ENCODE results near the gene PTPN9.

Gene PTPN9

GRCh38 chr15:75606711-75607699 is 27.9 kb upstream of the PTPN9 start:
- H3K9me3 ChIP-seq (ENCODE audit: control extremely low read depth in 1 of 5, control insufficient read depth in 4 of 5, insufficient read depth in 2 of 5, low read depth in 1 of 5, low read length in 4 of 5) = no peaks in the 10 kb centered on the region
- H3K4me1 ChIP-seq (ENCODE audit: control extremely low read depth in 1 of 4, control insufficient read depth in 4 of 4, insufficient read depth in 4 of 4, low read length in 3 of 4) = peaks cover 15 to 33% (median 28%) of the 10 kb centered on the region in 4 experiments
- H3K4me3 ChIP-seq (ENCODE audit: control insufficient read depth in 1 of 7, extremely low read depth in 1 of 7, insufficient read depth in 4 of 7, low read depth in 2 of 7, low read length in 6 of 7) = peak overlapping the region in 3 of 7 experiments; percentile 6 to 42 (median 35)
- H3K27me3 ChIP-seq (replicated peaks in 2 of 5; ENCODE audit: control insufficient read depth in 4 of 5, insufficient read depth in 5 of 5, low read length in 4 of 5) = no peaks in the 10 kb centered on the region
- peak; percentile 52 to 87 (median 78) for DNase-seq
- 0% methylated on average over 1 of the region's 6 CpGs for WGBS (ENCODE audit: insufficient coverage)
- CTCF ChIA-PET = interaction anchor here (1.1 to 4.6 kb wide), 4 partner anchors 12 to 34 kb away, joined by 3 to 28 read pairs (median 11); partner anchors contain the start of gene IMP3
- H3K27ac ChIP-seq (ENCODE audit: insufficient read depth in 1 of 2, low read depth in 1 of 2, low read length in 2 of 2, poor library complexity in 1 of 2, severe bottlenecking in 2 of 2) = peak overlapping the region in 1 of 2 experiments; percentile 43
- H3K36me3 ChIP-seq (ENCODE audit: control insufficient read depth in 4 of 4, insufficient read depth in 4 of 4, low read length in 3 of 4) = peaks cover 9 to 47% (median 20%) of the 10 kb centered on the region in 4 experiments
- POLR2A ChIA-PET = interaction anchor here (0.5 to 1.0 kb wide), 3 partner anchors 28 to 60 kb away, joined by 3 to 4 read pairs (median 3); partner anchors contain the start of genes IMP3 and PTPN9

DNA sequence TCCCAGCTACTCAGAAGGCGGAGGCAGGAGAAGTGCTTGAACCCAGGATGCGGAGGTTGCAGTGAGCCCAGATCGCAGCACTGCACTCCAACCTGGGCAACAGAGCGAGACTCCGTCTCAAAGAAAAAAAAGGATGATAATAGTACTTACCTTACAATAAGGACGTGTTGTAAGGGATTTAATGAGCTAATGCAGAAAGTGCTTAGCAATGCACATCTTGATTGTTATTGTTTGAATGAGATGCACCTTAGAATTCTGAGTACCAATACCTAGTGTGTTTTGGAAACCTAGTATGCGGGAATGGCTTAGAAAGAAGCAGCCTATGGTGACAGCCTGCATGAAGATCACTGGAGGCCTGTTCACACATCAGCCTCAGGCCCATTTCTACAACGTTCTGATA is 26.9 kb upstream of the PTPN9 start:
- H3K4me3 ChIP-seq (ENCODE audit: control insufficient read depth in 1 of 7, extremely low read depth in 1 of 7, insufficient read depth in 4 of 7, low read depth in 2 of 7, low read length in 6 of 7) = peak overlapping the region in 1 of 7 experiments; percentile 6
- peaks cover 9 to 48% (median 22%) of the 10 kb centered on the region in 4 experiments for H3K36me3 ChIP-seq (ENCODE audit: control insufficient read depth in 4 of 4, insufficient read depth in 4 of 4, low read length in 3 of 4)
- H3K27ac ChIP-seq (ENCODE audit: insufficient read depth in 1 of 2, low read depth in 1 of 2, low read length in 2 of 2, poor library complexity in 1 of 2, severe bottlenecking in 2 of 2) = no peak overlapping the region
- H3K4me1 ChIP-seq (ENCODE audit: control extremely low read depth in 1 of 4, control insufficient read depth in 4 of 4, insufficient read depth in 4 of 4, low read length in 3 of 4) = peaks cover 15 to 33% (median 28%) of the 10 kb centered on the region in 4 experiments
- no peak for DNase-seq
- ChIA-PET CTCF (interaction anchor here (1.1 to 4.6 kb wide), 2 partner anchors 13 to 35 kb away, joined by 3 to 28 read pairs; no protein-coding TSS in a partner anchor), POLR2A (no interaction called here)
- WGBS (ENCODE audit: insufficient coverage) = 100% methylated on average over 3 of the region's 8 CpGs
- no peaks in the 10 kb centered on the region for H3K27me3 ChIP-seq (replicated peaks in 2 of 5; ENCODE audit: control insufficient read depth in 4 of 5, insufficient read depth in 5 of 5, low read length in 4 of 5)
- H3K9me3 ChIP-seq (ENCODE audit: control extremely low read depth in 1 of 5, control insufficient read depth in 4 of 5, insufficient read depth in 2 of 5, low read depth in 1 of 5, low read length in 4 of 5) = no peaks in the 10 kb centered on the region

DNA sequence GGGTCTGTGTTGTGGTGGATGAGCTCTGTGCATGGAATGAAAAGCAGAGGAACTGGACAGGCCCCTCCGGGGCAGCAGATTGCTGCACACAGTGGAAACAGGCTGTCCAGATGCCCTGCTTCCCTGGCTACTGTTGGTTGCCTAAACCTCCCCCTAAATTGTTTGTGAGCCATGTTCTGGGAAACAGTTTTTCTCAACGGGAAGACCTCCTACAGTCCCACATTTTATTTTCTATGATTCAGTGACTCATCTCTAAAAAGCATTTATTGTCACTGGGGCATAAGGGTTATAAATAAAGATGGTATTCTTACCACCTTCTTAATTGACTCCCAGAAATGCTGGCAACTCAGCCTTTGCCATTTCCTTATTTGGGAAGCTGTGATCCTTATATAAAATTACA is 20.3 kb upstream of the PTPN9 start:
- Histone ChIP-seq H3K27ac (ENCODE audit: insufficient read depth in 1 of 2, low read depth in 1 of 2, low read length in 2 of 2, poor library complexity in 1 of 2, severe bottlenecking in 2 of 2) (no peak overlapping the region), H3K9me3 (ENCODE audit: control extremely low read depth in 1 of 5, control insufficient read depth in 4 of 5, insufficient read depth in 2 of 5, low read depth in 1 of 5, low read length in 4 of 5) (no peaks in the 10 kb centered on the region), H3K4me3 (ENCODE audit: control insufficient read depth in 1 of 7, extremely low read depth in 1 of 7, insufficient read depth in 4 of 7, low read depth in 2 of 7, low read length in 6 of 7) (no peak overlapping the region), H3K36me3 (ENCODE audit: control insufficient read depth in 4 of 4, insufficient read depth in 4 of 4, low read length in 3 of 4) (peaks cover 18 to 64% (median 40%) of the 10 kb centered on the region in 4 experiments), H3K4me1 (ENCODE audit: control extremely low read depth in 1 of 4, control insufficient read depth in 4 of 4, insufficient read depth in 4 of 4, low read length in 3 of 4) (peaks cover 0 to 15% (median 0%) of the 10 kb centered on the region in 4 experiments), H3K27me3 (replicated peaks in 2 of 5; ENCODE audit: control insufficient read depth in 4 of 5, insufficient read depth in 5 of 5, low read length in 4 of 5) (no peaks in the 10 kb centered on the region)
- POLR2A ChIA-PET = no interaction called here
- no peak for DNase-seq
- 100% methylated on average over 1 of the region's 2 CpGs for WGBS (ENCODE audit: insufficient coverage)
- CTCF ChIA-PET = interaction anchor here (0.7 to 2.0 kb wide), 6 partner anchors 12 to 226 kb away, joined by 3 to 6 read pairs (median 4); partner anchors contain the start of genes IMP3 and SNUPN

DNA sequence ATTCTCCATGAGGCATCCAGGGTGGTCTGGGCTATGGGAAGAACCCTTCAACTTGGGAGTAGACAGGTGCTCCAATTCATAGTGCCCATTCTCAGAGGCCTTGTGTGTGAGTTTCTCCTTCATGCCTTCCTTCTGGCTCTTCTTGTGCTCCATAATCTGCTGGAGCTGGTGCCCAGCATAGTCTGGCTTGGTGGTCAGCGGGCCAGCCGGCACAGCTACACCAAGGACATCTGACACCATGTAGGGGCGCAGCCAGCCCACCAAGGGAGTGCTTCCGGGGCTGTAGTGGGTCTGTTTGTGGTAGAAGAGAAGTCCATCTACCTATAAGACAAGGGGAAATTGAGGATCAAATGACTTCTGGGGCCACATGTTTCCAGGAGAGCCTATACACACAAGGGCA is 19.2 kb upstream of the PTPN9 start:
- DNase-seq = no peak
- Histone ChIP-seq H3K9me3 (ENCODE audit: control extremely low read depth in 1 of 5, control insufficient read depth in 4 of 5, insufficient read depth in 2 of 5, low read depth in 1 of 5, low read length in 4 of 5) (no peaks in the 10 kb centered on the region), H3K27me3 (replicated peaks in 2 of 5; ENCODE audit: control insufficient read depth in 4 of 5, insufficient read depth in 5 of 5, low read length in 4 of 5) (no peaks in the 10 kb centered on the region), H3K36me3 (ENCODE audit: control insufficient read depth in 4 of 4, insufficient read depth in 4 of 4, low read length in 3 of 4) (peaks cover 18 to 65% (median 41%) of the 10 kb centered on the region in 4 experiments), H3K4me3 (ENCODE audit: control insufficient read depth in 1 of 7, extremely low read depth in 1 of 7, insufficient read depth in 4 of 7, low read depth in 2 of 7, low read length in 6 of 7) (no peak overlapping the region), H3K27ac (ENCODE audit: insufficient read depth in 1 of 2, low read depth in 1 of 2, low read length in 2 of 2, poor library complexity in 1 of 2, severe bottlenecking in 2 of 2) (no peak overlapping the region), H3K4me1 (ENCODE audit: control extremely low read depth in 1 of 4, control insufficient read depth in 4 of 4, insufficient read depth in 4 of 4, low read length in 3 of 4) (peaks cover 0 to 15% (median 0%) of the 10 kb centered on the region in 4 experiments)
- POLR2A ChIA-PET = interaction anchor here (0.5 kb wide), 1 partner anchor 148 kb away, joined by 3 read pairs; no protein-coding TSS in a partner anchor
- 100% methylated on average over 3 of the region's 4 CpGs for WGBS (ENCODE audit: insufficient coverage)
- CTCF ChIA-PET = interaction anchor here (1.0 to 3.5 kb wide), 9 partner anchors 13 to 90 kb away, joined by 3 to 21 read pairs (median 4); partner anchors contain the start of genes IMP3 and SNUPN

- Histone ChIP-seq H3K4me3 (ENCODE audit: control insufficient read depth in 1 of 7, extremely low read depth in 1 of 7, insufficient read depth in 4 of 7, low read depth in 2 of 7, low read length in 6 of 7) (no peak overlapping the region), H3K27ac (ENCODE audit: insufficient read depth in 1 of 2, low read depth in 1 of 2, low read length in 2 of 2, poor library complexity in 1 of 2, severe bottlenecking in 2 of 2) (no peak overlapping the region), H3K4me1 (ENCODE audit: control extremely low read depth in 1 of 4, control insufficient read depth in 4 of 4, insufficient read depth in 4 of 4, low read length in 3 of 4) (peaks cover 0 to 15% (median 0%) of the 10 kb centered on the region in 4 experiments), H3K9me3 (ENCODE audit: control extremely low read depth in 1 of 5, control insufficient read depth in 4 of 5, insufficient read depth in 2 of 5, low read depth in 1 of 5, low read length in 4 of 5) (no peaks in the 10 kb centered on the region), H3K36me3 (ENCODE audit: control insufficient read depth in 4 of 4, insufficient read depth in 4 of 4, low read length in 3 of 4) (peaks cover 18 to 64% (median 41%) of the 10 kb centered on the region in 4 experiments), H3K27me3 (replicated peaks in 2 of 5; ENCODE audit: control insufficient read depth in 4 of 5, insufficient read depth in 5 of 5, low read length in 4 of 5) (no peaks in the 10 kb centered on the region)
- DNase-seq = peak; percentile 17 to 57 (median 47)
- WGBS (ENCODE audit: insufficient coverage) = 90% methylated on average over 1 of the region's 3 CpGs
- ChIA-PET POLR2A (interaction anchor here (0.5 kb wide), 1 partner anchor 147 kb away, joined by 3 read pairs; no protein-coding TSS in a partner anchor), CTCF (interaction anchor here (0.7 to 3.5 kb wide), 18 partner anchors 11 to 204 kb away, joined by 3 to 21 read pairs (median 4); partner anchors contain the start of genes IMP3, SIN3A and SNUPN)
Observed at GRCh38 chr15:75597667-75598341, 18.7 kb upstream of the PTPN9 start.

DNA sequence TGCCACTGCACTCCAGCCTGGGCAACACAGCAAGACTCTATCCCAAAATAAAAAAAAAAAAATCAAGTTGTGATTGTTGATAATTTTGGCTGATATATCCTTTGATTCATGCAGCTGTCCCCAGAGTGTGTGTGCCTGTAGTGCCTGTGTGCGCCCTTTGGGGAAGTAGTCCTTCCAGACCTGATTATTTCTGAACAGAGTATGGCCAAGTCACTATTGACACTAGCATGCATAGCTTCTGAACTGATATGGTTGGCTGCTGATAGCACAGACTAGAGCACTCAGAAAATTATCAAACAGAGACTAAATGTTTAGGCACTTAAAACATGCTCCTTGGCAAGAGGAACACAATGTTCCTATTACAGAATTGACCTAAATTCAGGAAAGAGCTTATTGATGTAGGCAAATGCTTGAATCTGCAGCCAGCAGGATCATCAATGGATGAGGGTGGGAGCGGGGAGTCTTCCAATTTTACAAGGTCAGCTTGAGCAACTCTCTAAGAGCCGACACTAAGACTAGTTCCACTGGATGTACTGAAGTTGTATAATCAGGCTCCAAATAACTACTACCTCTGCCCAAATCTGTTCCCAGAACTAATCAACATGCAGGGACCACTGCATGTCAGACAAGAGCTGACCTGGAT is 17.7 kb upstream of the PTPN9 start:
- ChIA-PET CTCF (interaction anchor here (0.7 to 3.5 kb wide), 14 partner anchors 11 to 145 kb away, joined by 3 to 21 read pairs (median 4); partner anchors contain the start of genes IMP3 and SIN3A), POLR2A (interaction anchor here (0.6 kb wide), 1 partner anchor 23 kb away, joined by 5 read pairs; no protein-coding TSS in a partner anchor)
- H3K36me3 ChIP-seq (ENCODE audit: control insufficient read depth in 4 of 4, insufficient read depth in 4 of 4, low read length in 3 of 4) = peaks cover 18 to 66% (median 44%) of the 10 kb centered on the region in 4 experiments
- H3K27me3 ChIP-seq (replicated peaks in 2 of 5; ENCODE audit: control insufficient read depth in 4 of 5, insufficient read depth in 5 of 5, low read length in 4 of 5) = no peaks in the 10 kb centered on the region
- 86% methylated on average over 1 of the region's 3 CpGs for WGBS (ENCODE audit: insufficient coverage)
- H3K4me3 ChIP-seq (ENCODE audit: control insufficient read depth in 1 of 7, extremely low read depth in 1 of 7, insufficient read depth in 4 of 7, low read depth in 2 of 7, low read length in 6 of 7) = no peak overlapping the region
- peaks cover 0 to 15% (median 0%) of the 10 kb centered on the region in 4 experiments for H3K4me1 ChIP-seq (ENCODE audit: control extremely low read depth in 1 of 4, control insufficient read depth in 4 of 4, insufficient read depth in 4 of 4, low read length in 3 of 4)
- no peak for DNase-seq
- no peak overlapping the region for H3K27ac ChIP-seq (ENCODE audit: insufficient read depth in 1 of 2, low read depth in 1 of 2, low read length in 2 of 2, poor library complexity in 1 of 2, severe bottlenecking in 2 of 2)
- no peaks in the 10 kb centered on the region for H3K9me3 ChIP-seq (ENCODE audit: control extremely low read depth in 1 of 5, control insufficient read depth in 4 of 5, insufficient read depth in 2 of 5, low read depth in 1 of 5, low read length in 4 of 5)

Data from common myeloid progenitor, CD34-positive (primary cell).